ENCODE measurements around the gene TMEM187. TPM values are rescaled to one million over a fixed set of nuclear protein-coding genes. Genes with fewer than 3 reads are reported as not detected.

The TMEM187 gene
- total and polyA plus RNA-seq, 2 experiments from 2014 or later, result 8.7 to 12.1 TPM

GRCh38 chrX:153935326-153935851 is 37.2 kb upstream of the TMEM187 start:
- Histone ChIP-seq H4K20me1 (ENCODE audit: insufficient read depth, poor library complexity, severe bottlenecking) (no peaks in the 10 kb centered on the region), H3K79me2 (peaks cover 18% of the 10 kb centered on the region), H3K9me2 (replicated peaks; ENCODE audit: insufficient read depth) (no peaks in the 10 kb centered on the region), H3K4me2 (peak overlapping the region; percentile 86), H3K9me3 (ENCODE audit: low read depth) (no peaks in the 10 kb centered on the region), H3K4me3 (no peak overlapping the region), H3K4me1 (ENCODE audit: insufficient read depth) (no peaks in the 10 kb centered on the region), H3K27ac (no peak overlapping the region), H2AFZ (no peak overlapping the region), H3K36me3 (replicated peaks; ENCODE audit: insufficient read depth, low read depth) (no peaks in the 10 kb centered on the region), H3K27me3 (no peaks in the 10 kb centered on the region)
- WGBS (ENCODE audit: low lambda C conversion rate, missing lambda C conversion rate), result 44% methylated on average over 13 of the region's 32 CpGs
- no peak for TF ChIP-seq EZH2phosphoT487 (IDR thresholded peaks at IDR 0.05; ENCODE audit: low read depth, severe bottlenecking, unreplicated experiment)
- DNase-seq (ENCODE audit: low spot score), result no peak

GRCh38 chrX:153937056-153937455 is 35.5 kb upstream of the TMEM187 start:
- WGBS (ENCODE audit: low lambda C conversion rate, missing lambda C conversion rate), result 82% methylated on average over 3 of the region's 3 CpGs
- Histone ChIP-seq H3K4me3 (no peak overlapping the region), H3K79me2 (peaks cover 18% of the 10 kb centered on the region), H3K9me3 (ENCODE audit: low read depth) (no peaks in the 10 kb centered on the region), H3K4me2 (no peak overlapping the region), H3K9me2 (replicated peaks; ENCODE audit: insufficient read depth) (no peaks in the 10 kb centered on the region), H3K27me3 (no peaks in the 10 kb centered on the region), H3K27ac (no peak overlapping the region), H3K4me1 (ENCODE audit: insufficient read depth) (no peaks in the 10 kb centered on the region), H3K36me3 (replicated peaks; ENCODE audit: insufficient read depth, low read depth) (no peaks in the 10 kb centered on the region), H2AFZ (no peak overlapping the region), H4K20me1 (ENCODE audit: insufficient read depth, poor library complexity, severe bottlenecking) (no peaks in the 10 kb centered on the region)
- TF ChIP-seq CTCF (IDR thresholded peaks at IDR 0.05; ENCODE audit: poor library complexity), result no peak
- TF ChIP-seq EZH2phosphoT487 (IDR thresholded peaks at IDR 0.05; ENCODE audit: low read depth, severe bottlenecking, unreplicated experiment), result no peak
- TF ChIP-seq EZH2 (IDR thresholded peaks at IDR 0.05; ENCODE audit: borderline replicate concordance), result no peak
- DNase-seq (ENCODE audit: low spot score), result no peak

GRCh38 chrX:153938226-153938786 is 34.2 kb upstream of the TMEM187 start:
- H3K4me1 ChIP-seq (ENCODE audit: insufficient read depth), result no peaks in the 10 kb centered on the region
- H3K4me2 ChIP-seq, result no peak overlapping the region
- H3K27ac ChIP-seq, result no peak overlapping the region
- peaks cover 10% of the 10 kb centered on the region for H3K79me2 ChIP-seq
- H3K27me3 ChIP-seq, result no peaks in the 10 kb centered on the region
- H3K4me3 ChIP-seq, result no peak overlapping the region
- no peaks in the 10 kb centered on the region for H4K20me1 ChIP-seq (ENCODE audit: insufficient read depth, poor library complexity, severe bottlenecking)
- H3K9me3 ChIP-seq (ENCODE audit: low read depth), result no peaks in the 10 kb centered on the region
- DNase-seq (ENCODE audit: low spot score), result no peak
- no peaks in the 10 kb centered on the region for H3K36me3 ChIP-seq (replicated peaks; ENCODE audit: insufficient read depth, low read depth)
- TF ChIP-seq EZH2 (IDR thresholded peaks at IDR 0.05; ENCODE audit: borderline replicate concordance) (no peak), CTCF (IDR thresholded peaks at IDR 0.05; ENCODE audit: poor library complexity) (no peak), EZH2phosphoT487 (IDR thresholded peaks at IDR 0.05; ENCODE audit: low read depth, severe bottlenecking, unreplicated experiment) (no peak)
- H3K9me2 ChIP-seq (replicated peaks; ENCODE audit: insufficient read depth), result no peaks in the 10 kb centered on the region
- no peak overlapping the region for H2AFZ ChIP-seq
- WGBS (ENCODE audit: low lambda C conversion rate, missing lambda C conversion rate), result 87% methylated on average over 10 of the region's 10 CpGs

GRCh38 chrX:153939573-153939972 is 33.0 kb upstream of the TMEM187 start:
- 81% methylated on average over 6 of the region's 7 CpGs for WGBS (ENCODE audit: low lambda C conversion rate, missing lambda C conversion rate)
- H3K4me1 ChIP-seq (ENCODE audit: insufficient read depth), result no peaks in the 10 kb centered on the region

More at GRCh38 chrX:153939573-153939972, 33.0 kb upstream of the TMEM187 start:
- Histone ChIP-seq H4K20me1 (ENCODE audit: insufficient read depth, poor library complexity, severe bottlenecking) (no peaks in the 10 kb centered on the region), H3K4me2 (no peak overlapping the region), H3K79me2 (no peaks in the 10 kb centered on the region), H3K27ac (no peak overlapping the region), H3K27me3 (no peaks in the 10 kb centered on the region), H3K36me3 (replicated peaks; ENCODE audit: insufficient read depth, low read depth) (no peaks in the 10 kb centered on the region), H2AFZ (no peak overlapping the region), H3K4me3 (no peak overlapping the region), H3K9me2 (replicated peaks; ENCODE audit: insufficient read depth) (no peaks in the 10 kb centered on the region), H3K9me3 (ENCODE audit: low read depth) (no peaks in the 10 kb centered on the region)
- TF ChIP-seq EZH2 (IDR thresholded peaks at IDR 0.05; ENCODE audit: borderline replicate concordance) (no peak), CTCF (IDR thresholded peaks at IDR 0.05; ENCODE audit: poor library complexity) (no peak), EZH2phosphoT487 (IDR thresholded peaks at IDR 0.05; ENCODE audit: low read depth, severe bottlenecking, unreplicated experiment) (no peak)
- no peak for DNase-seq (ENCODE audit: low spot score)
